ENCODE results near the gene SBNO2. TPM values are rescaled to one million over a fixed set of nuclear protein-coding genes. Genes with fewer than 3 reads are reported as not detected.

Gene SBNO2
- total RNA-seq, 1 donor from 2014 or later = 32.5 TPM

DNA sequence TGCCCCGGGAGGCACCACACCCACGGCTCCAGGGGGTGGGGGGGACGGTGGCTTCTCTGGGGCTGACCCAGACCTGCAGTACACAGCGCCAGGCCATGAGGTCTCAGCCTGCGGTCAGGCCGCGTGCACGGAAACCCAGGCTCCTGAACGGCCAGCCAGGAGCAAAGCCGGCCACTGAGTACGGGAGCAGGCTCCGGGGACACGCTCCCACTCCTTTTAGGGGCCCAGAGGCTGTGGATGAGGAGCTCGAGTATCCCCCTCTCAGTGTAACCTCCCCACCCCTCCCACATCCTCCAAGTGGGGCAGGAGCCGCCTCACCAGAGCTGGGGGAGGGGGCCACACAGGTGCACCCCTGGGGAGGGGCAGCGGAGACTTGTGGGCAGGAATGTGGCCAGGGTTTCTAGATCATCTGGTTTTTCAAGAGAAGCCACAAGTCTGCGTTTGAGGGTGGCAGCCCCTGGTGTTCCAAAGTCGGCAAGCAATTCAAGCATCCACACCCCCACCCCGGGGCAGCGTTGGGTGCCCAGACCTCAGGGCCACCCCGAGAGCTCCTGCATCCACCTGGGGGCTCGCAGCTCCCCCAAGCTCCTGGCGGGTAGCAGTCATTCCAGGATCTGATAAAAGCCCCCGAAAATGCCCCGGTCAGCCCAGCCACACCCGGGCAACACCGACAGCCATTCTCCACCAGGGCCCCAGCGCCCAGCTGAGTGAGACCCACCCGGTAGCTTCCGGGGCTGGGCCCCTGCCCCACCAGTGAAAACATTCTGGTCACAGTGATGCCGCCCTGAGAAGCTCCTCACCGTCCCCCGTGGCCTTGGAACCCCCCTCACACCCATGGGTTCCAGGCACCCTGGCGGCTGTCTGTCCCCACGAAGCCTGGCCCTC, 6.1 kb downstream of the SBNO2 start:
- Mint-ChIP-seq H3K27ac (ENCODE audit: unreplicated experiment) (no peak overlapping the region), H3K4me3 (no peak overlapping the region), H3K9me3 (no peaks in the 10 kb centered on the region), H3K36me3 (ENCODE audit: low read depth) (peaks cover 7% of the 10 kb centered on the region), H3K27me3 (ENCODE audit: low read depth) (no peaks in the 10 kb centered on the region), H3K4me1 (peaks cover 34% of the 10 kb centered on the region)
- TF ChIP-seq, protein P1, sequence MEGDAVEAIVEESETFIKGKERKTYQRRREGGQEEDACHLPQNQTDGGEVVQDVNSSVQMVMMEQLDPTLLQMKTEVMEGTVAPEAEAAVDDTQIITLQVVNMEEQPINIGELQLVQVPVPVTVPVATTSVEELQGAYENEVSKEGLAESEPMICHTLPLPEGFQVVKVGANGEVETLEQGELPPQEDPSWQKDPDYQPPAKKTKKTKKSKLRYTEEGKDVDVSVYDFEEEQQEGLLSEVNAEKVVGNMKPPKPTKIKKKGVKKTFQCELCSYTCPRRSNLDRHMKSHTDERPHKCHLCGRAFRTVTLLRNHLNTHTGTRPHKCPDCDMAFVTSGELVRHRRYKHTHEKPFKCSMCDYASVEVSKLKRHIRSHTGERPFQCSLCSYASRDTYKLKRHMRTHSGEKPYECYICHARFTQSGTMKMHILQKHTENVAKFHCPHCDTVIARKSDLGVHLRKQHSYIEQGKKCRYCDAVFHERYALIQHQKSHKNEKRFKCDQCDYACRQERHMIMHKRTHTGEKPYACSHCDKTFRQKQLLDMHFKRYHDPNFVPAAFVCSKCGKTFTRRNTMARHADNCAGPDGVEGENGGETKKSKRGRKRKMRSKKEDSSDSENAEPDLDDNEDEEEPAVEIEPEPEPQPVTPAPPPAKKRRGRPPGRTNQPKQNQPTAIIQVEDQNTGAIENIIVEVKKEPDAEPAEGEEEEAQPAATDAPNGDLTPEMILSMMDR (conservative IDR thresholded peaks at IDR 0.05) = peak; percentile 22
- no peak for DNase-seq (ENCODE audit: low read depth, low spot score)

DNA sequence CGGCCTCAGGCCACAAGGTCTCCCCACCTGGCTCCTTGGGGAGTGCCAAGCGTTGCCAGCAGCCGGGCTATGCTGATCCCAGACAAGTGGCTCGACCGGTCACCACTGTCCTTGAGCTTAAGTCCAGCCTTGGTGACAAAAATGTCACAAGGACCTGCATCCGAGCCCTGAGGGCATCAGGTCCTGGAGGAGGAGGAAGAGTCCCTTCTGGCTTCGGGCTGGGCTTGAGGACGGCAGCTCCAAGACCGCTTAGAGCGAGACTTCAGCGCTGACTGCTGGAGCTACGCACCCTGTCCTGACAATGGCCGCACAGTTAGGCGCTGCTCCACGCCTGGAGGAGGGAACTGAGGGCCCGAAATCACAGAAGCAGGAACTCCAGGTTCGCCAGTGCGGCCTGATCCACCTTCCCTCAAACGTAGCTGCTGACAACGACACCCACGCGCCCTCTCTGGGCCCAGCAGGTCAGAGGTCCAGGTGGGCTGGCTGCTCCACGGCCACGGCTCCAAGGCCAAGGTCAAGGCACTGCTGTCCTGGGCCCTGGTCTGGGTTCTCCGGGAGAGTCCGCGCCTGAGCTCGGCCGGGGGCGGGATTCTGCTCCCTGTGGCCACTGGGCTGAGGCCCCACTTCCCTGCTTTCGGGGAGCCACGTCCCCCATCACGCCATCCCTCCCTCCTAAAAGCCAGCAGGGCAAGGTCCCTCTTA, 7.0 kb downstream of the SBNO2 start:
- H3K27me3 Mint-ChIP-seq (ENCODE audit: low read depth) = no peaks in the 10 kb centered on the region
- peaks cover 31% of the 10 kb centered on the region for H3K4me1 Mint-ChIP-seq
- H3K36me3 Mint-ChIP-seq (ENCODE audit: low read depth) = peaks cover 7% of the 10 kb centered on the region
- H3K9me3 Mint-ChIP-seq = no peaks in the 10 kb centered on the region
- TF ChIP-seq, protein P1 (conservative IDR thresholded peaks at IDR 0.05) = no peak
- H3K4me3 Mint-ChIP-seq = no peak overlapping the region
- no peak overlapping the region for H3K27ac Mint-ChIP-seq (ENCODE audit: unreplicated experiment)
- no peak for DNase-seq (ENCODE audit: low read depth, low spot score)

DNA sequence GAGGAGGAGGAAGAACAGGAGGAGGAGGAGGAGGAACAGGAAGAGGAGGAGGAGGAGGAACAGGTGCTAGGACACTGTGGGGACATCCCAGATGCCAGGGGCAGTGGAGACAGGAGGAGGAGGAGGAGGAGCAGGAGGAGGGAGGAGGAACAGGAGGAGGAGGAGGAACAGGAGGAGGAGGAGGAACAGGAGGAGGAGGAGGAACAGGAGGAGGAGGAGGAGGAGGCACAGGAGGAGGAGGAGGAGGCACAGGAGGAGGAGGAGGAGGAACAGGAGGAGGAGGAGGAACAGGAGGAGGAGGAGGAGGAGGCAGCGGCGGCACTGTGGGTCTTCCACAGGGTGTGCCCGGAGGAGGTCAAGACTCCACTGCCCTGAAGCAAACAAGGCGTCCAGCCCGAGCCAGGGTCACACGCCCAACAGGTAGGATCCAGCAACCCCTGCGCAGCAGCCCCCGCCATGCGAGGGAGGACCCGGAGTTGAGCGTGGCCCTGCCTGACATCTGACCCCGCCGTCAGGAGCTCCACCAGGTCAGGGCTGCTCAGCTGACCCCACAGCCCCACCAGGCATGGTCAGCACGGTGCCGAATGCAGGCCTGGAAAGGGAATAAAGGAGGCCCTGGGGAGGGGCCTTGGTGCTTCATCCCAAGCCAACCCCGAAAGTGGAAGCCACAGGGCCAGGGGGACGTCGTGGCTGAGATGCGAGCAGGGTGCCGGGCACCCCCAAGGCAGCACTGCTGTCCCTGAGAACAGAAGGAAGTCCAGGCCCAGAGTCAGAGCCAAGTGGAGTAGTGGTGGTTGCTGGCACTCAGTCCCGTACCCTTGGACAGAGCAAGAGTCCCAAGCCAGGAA, 9.2 kb downstream of the SBNO2 start:
- Mint-ChIP-seq H3K9me3 (no peaks in the 10 kb centered on the region), H3K36me3 (ENCODE audit: low read depth) (no peaks in the 10 kb centered on the region), H3K27ac (ENCODE audit: unreplicated experiment) (no peak overlapping the region), H3K4me1 (peaks cover 16% of the 10 kb centered on the region), H3K4me3 (no peak overlapping the region), H3K27me3 (ENCODE audit: low read depth) (no peaks in the 10 kb centered on the region)
- TF ChIP-seq, protein P1 (conservative IDR thresholded peaks at IDR 0.05) = no peak
- no peak for DNase-seq (ENCODE audit: low read depth, low spot score)

DNA sequence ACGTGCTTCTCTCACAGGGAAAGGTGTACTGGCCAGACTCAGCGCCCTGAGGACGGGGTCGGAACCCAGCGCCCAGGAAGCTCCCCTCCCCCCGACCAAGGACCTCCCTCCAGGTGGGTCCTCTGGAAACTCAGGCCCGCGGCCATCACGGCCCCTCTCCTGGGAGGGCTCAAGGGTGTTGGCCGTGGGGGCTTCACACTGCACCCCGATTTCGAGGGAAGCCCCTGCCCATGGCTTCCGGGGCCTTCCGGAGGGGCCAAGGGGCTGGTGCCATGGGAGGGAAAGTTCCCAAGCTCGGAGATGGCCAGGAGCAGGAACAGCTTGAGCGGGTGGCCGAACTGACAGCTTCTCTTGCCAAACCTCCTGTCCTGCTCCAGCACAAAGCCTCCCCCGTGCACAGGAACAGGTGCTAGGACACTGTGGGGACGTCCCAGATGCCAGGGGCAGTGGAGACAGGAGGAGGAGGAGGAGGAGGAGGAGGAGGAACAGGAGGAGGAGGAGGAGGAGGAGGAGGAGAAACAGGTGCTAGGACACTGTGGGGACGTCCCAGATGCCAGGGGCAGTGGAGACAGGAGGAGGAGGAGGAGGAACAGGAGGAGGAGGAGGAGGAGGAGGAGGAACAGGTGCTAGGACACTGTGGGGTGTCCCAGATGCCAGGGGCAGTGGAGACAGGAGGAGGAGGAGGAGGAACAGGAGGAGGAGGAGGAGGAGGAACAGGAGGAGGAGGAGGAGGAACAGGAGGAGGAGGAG, 10.0 kb downstream of the SBNO2 start:
- Mint-ChIP-seq H3K36me3 (ENCODE audit: low read depth) (no peaks in the 10 kb centered on the region), H3K27ac (ENCODE audit: unreplicated experiment) (no peak overlapping the region), H3K27me3 (ENCODE audit: low read depth) (no peaks in the 10 kb centered on the region), H3K4me3 (no peak overlapping the region), H3K4me1 (peaks cover 12% of the 10 kb centered on the region), H3K9me3 (no peaks in the 10 kb centered on the region)
- DNase-seq (ENCODE audit: low read depth, low spot score) = no peak
- TF ChIP-seq, protein P1 (conservative IDR thresholded peaks at IDR 0.05) = no peak

All from neural crest cell (in vitro differentiated cells).